Sigmoid colon (tissue), 7 donors: ENCODE data around the gene ASS1. TPM values are rescaled to one million over a fixed set of nuclear protein-coding genes. Genes with fewer than 3 reads are reported as not detected.

Experiments used
- DNase-seq: peaks from one replicate; pipeline ENCODE4 v3.0.0-alpha.2; 2019
- H3K27ac ChIP-seq, 4 donors: fragments of 200-600 bp; sonication (generic); one replicate each; pipeline ENCODE4 v1.5.1; 2016 to 2019; ENCODE audit warnings: mild to moderate bottlenecking in 1 of 4
- H3K27me3 ChIP-seq, 3 donors: fragments of 200-600 bp; sonication (generic); one replicate each; pipeline ENCODE4 v1.5.1; 2019; ENCODE audit warnings: mild to moderate bottlenecking in 1 of 3
- H3K36me3 ChIP-seq, 4 donors: fragments of 200-600 bp; sonication (generic); one replicate each; pipeline ENCODE4 v1.5.1; 2016 to 2019
- H3K4me1 ChIP-seq, 4 donors: fragments of 200-600 bp; sonication (generic); one replicate each; pipeline ENCODE4 v1.5.1; 2017 to 2019
- H3K4me3 ChIP-seq, 4 donors: fragments of 200-600 bp; sonication (generic); one replicate each; pipeline ENCODE4 v1.5.1; 2017 to 2019; ENCODE audit warnings: mild to moderate bottlenecking in 2 of 4, moderate library complexity in 1 of 4
- H3K9me3 ChIP-seq, 4 donors: fragments of 200-600 bp in 3 of 4; sonication (generic) in 3 of 4; one replicate each; pipeline versions ENCODE4 v1.5.1 to v1.6.1; 2013 to 2019
- CTCF ChIP-seq, 4 experiments: fragments of 450-650 bp in 3 of 4; fragments of 200-600 bp in 1 of 4; IDR thresholded peaks; one replicate each; pipeline ENCODE4 v1.5.1; 2016 to 2019; ENCODE audit warnings: antibody characterized with exemption in 4 of 4, mild to moderate bottlenecking in 3 of 4, moderate library complexity in 2 of 4
- EP300 ChIP-seq, 4 donors: sonication (generic); formaldehyde crosslinking; IDR thresholded peaks; one replicate each; pipeline ENCODE4 v1.6.1; 2017; ENCODE audit warnings: antibody characterized with exemption in 4 of 4
- POLR2A ChIP-seq, 2 donors: fragments of 450-650 bp; IDR thresholded peaks; one replicate each; pipeline ENCODE4 v1.6.1; 2016; ENCODE audit warnings: antibody characterized with exemption in 2 of 2, mild to moderate bottlenecking in 2 of 2, moderate library complexity in 2 of 2
- POLR2AphosphoS5 ChIP-seq, 4 donors: sonication (generic); formaldehyde crosslinking; IDR thresholded peaks; one replicate each; pipeline ENCODE4 v1.6.1; 2017; ENCODE audit warnings: antibody characterized with exemption in 4 of 4
- WGBS, 2 donors: extraction: QIAGEN DNeasy Blood & Tissue Kit; methylation state at CpG; one replicate each; pipeline ENCODE4 v1.1.7; 2013; 5-methylcytosine and 5-hydroxymethylcytosine counted together
- intact Hi-C: fragments of 100-400 bp; cut with DNase I; formaldehyde crosslinking; loops from one replicate; pipeline ENCODE4 v1.15.1; 2023
- polyA plus RNA-seq, 3 donors: library from polyadenylated mRNA; stranded (reverse); fragments of 200-250 nt; gene quantifications; one replicate each; pipeline ENCODE4 v1.2.3, GENCODE V29; 2013
- total RNA-seq, 4 donors: library from RNA; depleted of rRNA; stranded (reverse); fragments of >200 nt; gene quantifications; one replicate each; pipeline ENCODE4 v1.1.0, GENCODE V29; 2016
- donor health status: healthy with polysubstance abuse.
- donor health status: Bipolar disorder and iron deficiency.
- donor health status: healthy.

Gene ASS1
- total and polyA plus RNA-seq, 7 donors: 65.8 to 1,420 (median 84.2) TPM

GRCh38 chr9:130447193-130447816 is 2.5 kb downstream of the ASS1 start:
- peak overlapping the region; percentile 80 to 94 (median 91) for H3K27ac ChIP-seq
- DNase-seq: no peak
- 85 to 88% methylated on average over 12 of the region's 12 CpGs for WGBS, 2 donors
- TF ChIP-seq POLR2AphosphoS5 (IDR thresholded peaks at IDR 0.05): peak in 1 of 4 donors; percentile 11
- TF ChIP-seq CTCF (IDR thresholded peaks at IDR 0.05): no peak
- H3K27me3 ChIP-seq: no peaks in the 10 kb centered on the region
- H3K36me3 ChIP-seq: no peaks in the 10 kb centered on the region
- H3K4me1 ChIP-seq: peaks cover 0 to 77% (median 60%) of the 10 kb centered on the region in 4 donors
- intact Hi-C loops: loop anchor here (10.0 kb wide), 2 partner anchors 333 to 417 kb away; no protein-coding TSS in a partner anchor
- no peaks in the 10 kb centered on the region for H3K9me3 ChIP-seq
- H3K4me3 ChIP-seq: no peak overlapping the region

- intact Hi-C loops: loop anchor here (10.0 kb wide), 2 partner anchors 333 to 417 kb away; no protein-coding TSS in a partner anchor
- H3K27ac ChIP-seq: peak overlapping the region in 1 of 4 donors; percentile 94
- DNase-seq: no peak
- no peak overlapping the region for H3K4me3 ChIP-seq
- H3K4me1 ChIP-seq: peaks cover 0 to 84% (median 63%) of the 10 kb centered on the region in 4 donors
- 70 to 75% methylated on average over 12 of the region's 12 CpGs for WGBS, 2 donors
- H3K27me3 ChIP-seq: no peaks in the 10 kb centered on the region
- H3K9me3 ChIP-seq: no peaks in the 10 kb centered on the region
- no peaks in the 10 kb centered on the region for H3K36me3 ChIP-seq
- TF ChIP-seq CTCF (IDR thresholded peaks at IDR 0.05) (no peak), POLR2AphosphoS5 (IDR thresholded peaks at IDR 0.05) (no peak), EP300 (IDR thresholded peaks at IDR 0.05) (no peak), POLR2A (IDR thresholded peaks at IDR 0.05) (no peak)
Observed at GRCh38 chr9:130448035-130448624, 3.4 kb downstream of the ASS1 start.

GRCh38 chr9:130448771-130449603 is 4.2 kb downstream of the ASS1 start:
- no peak for DNase-seq
- Histone ChIP-seq H3K27ac (no peak overlapping the region), H3K4me3 (no peak overlapping the region), H3K27me3 (no peaks in the 10 kb centered on the region), H3K4me1 (peaks cover 0 to 92% (median 65%) of the 10 kb centered on the region in 4 donors), H3K9me3 (no peaks in the 10 kb centered on the region), H3K36me3 (no peaks in the 10 kb centered on the region)
- intact Hi-C loops: loop anchor here (10.0 kb wide), 2 partner anchors 334 to 416 kb away; no protein-coding TSS in a partner anchor
- 92 to 93% methylated on average over 10 of the region's 10 CpGs for WGBS, 2 donors
- no peak for TF ChIP-seq POLR2AphosphoS5 (IDR thresholded peaks at IDR 0.05)
- no peak for TF ChIP-seq EP300 (IDR thresholded peaks at IDR 0.05)
- no peak for TF ChIP-seq POLR2A (IDR thresholded peaks at IDR 0.05)
- no peak for TF ChIP-seq CTCF (IDR thresholded peaks at IDR 0.05)

GRCh38 chr9:130450344-130451003 is 5.7 kb downstream of the ASS1 start:
- peak overlapping the region; percentile 72 to 84 (median 82) for H3K27ac ChIP-seq
- no peaks in the 10 kb centered on the region for H3K27me3 ChIP-seq
- no peak for DNase-seq
- intact Hi-C loops: no loop called here
- no peaks in the 10 kb centered on the region for H3K9me3 ChIP-seq
- H3K36me3 ChIP-seq: no peaks in the 10 kb centered on the region
- no peak overlapping the region for H3K4me3 ChIP-seq
- TF ChIP-seq CTCF (IDR thresholded peaks at IDR 0.05) (no peak), POLR2A (IDR thresholded peaks at IDR 0.05) (no peak), EP300 (IDR thresholded peaks at IDR 0.05) (no peak), POLR2AphosphoS5 (IDR thresholded peaks at IDR 0.05) (no peak)
- 17 to 67% methylated on average over 15 of the region's 15 CpGs for WGBS, 2 donors
- H3K4me1 ChIP-seq: peaks cover 0 to 77% (median 56%) of the 10 kb centered on the region in 4 donors
